HS-5 (cell line): Measurements from ENCODE around the gene CPXM2.

Experiments used
- DNase-seq: peaks from one replicate; pipeline ENCODE4 v3.0.0-alpha.2; 2012; ENCODE audit warnings: low read depth

CPXM2 gene

DNA sequence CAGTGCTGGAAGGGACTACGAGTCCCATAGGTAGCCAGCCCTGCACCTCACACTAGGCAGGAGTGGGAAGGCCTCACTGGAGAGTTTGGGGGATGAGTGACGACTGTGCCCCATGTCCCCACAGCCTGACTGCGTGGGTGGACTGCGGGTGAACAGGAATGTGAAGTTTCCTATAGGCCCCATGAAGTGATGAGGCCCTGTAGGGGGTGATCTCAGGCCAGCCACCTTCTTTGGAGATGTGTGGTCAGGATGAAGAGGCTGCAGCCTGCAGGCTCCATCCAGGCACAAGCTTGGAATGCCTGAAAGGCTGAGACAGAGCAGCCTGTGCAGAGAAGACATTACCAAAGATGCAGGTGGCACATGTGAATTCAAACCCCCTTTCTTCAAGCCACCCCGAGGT lies 94.9 kb downstream of the CPXM2 start:
- DNase-seq: no peak

DNA sequence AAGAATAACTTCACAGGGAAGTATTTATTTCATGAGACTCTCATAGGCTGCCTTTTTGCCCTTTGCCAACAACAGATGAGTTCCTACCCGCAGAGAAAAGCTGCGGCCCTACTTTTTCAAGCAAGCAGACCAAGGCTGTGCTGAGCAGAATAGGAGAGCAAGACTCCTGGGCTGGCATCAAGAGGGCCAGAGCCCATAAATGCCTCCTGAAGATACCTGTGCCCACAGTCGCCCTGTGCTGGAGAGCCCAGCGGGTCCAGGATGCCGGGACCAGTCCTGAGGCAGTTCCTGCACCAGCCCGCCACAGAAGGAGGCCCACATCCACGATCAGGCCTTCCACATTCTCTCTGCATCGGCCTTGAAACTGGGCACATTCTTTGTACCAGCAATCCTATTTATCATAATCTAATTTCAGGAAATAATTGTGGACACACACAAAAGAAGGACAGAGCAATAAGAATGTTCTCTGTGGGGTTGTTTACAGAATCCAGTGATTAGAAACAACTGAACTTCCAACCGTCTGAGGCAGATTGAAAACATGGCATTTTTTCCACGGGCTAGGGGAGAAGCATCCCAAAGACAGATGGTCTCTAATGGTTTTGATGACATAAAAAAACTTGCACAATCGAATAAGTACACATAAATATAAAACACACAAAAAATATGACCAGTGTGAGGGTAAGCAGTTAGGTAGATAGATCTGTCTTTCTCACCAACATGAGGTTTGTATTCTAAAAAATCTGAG lies 95.6 kb downstream of the CPXM2 start:
- no peak for DNase-seq

DNA sequence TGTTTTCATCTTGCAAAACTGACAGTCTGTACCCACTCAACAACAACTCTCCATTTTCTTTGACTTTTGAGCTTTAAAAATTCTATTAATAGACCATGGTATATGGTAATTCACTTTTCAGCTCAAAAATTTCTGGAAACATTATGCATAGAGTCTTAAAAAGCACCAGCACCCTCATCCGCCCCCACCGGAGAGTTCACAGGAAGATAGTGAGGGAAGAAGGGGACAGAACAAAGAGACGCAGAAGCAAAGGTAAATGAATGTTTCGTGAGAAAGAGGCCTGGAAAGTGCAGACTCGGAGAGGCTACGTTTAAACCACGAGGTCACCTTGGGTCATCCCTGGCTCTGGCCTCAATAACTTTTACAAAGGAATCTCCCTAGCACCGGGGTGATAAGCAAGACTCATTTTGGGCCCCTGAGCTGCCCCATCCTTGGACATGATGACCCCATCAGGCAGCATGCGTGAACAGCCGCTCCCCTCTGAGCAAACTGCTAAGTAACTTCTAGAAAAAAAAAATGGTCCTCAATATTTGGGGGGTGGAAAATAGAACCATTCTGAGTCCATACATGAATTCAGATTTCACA lies 96.3 kb downstream of the CPXM2 start:
- DNase-seq: no peak

DNA sequence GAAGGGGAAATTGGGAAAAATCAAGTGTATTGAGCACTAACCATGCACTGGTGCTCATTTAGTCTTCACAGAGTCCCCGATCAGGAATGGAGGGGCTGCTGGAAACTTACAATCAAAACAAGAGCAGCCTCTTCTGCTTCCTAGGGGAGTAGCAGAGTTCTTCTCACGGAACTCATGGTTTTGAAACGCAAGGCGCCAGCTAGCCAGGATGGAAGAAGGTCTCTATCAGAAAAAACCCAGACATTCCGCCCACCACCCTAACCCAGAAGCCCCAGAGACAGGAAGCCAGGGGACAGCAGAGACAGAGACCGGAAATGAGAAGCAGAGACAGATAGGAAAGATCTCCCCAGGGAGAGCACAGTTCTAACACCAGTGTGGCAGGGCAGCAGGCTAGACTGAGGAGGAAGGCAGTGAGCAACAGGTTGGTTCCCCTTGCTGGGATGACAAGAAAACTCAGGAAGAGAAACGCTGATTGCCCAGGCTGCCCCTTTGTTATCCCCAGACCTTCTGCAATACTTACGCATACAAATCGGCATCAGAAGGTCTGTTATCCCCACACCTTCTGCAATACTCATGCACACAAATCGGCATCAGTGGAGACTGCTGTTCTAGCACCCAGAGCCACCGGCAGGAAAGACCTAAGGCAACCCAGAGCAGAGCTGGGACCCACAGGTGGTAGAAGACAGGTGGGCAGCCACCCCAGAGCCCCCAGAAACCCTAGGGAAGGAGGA lies 99.2 kb downstream of the CPXM2 start:
- DNase-seq: no peak

DNA sequence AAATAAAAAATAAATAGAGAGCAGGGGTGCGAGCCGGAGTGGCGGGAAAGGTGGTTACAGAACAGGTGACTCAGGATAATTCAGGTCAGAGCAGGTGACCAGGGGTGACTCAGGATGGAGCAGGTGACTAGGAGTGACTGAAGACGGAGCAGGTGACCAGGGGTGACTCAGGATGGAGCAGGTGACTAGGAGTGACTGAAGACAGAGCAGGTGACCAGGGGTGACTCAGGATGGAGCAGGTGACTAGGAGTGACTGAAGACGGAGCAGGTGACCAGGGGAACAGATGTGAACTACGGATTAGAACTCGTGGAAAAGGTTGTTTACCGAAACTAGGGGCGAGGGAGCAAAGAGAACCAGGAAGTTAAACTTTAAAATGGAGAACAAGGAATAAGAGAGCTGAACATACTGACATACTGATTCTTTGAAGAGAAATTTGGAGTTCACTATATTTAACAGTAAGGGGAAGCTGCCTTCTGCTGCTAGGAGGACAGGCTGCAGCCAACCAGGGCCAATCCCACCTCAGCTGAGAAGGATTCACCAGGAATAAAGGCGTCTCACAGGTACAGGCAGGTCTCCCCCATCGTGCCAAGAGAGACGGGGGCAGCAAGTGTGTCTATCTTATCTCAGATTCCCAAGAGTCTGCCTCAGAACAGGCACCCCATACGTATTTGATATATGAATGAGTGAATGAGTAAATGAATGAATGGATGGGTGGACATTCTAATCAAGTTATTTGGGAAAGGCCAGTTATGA lies 101.3 kb downstream of the CPXM2 start:
- no peak for DNase-seq

DNA sequence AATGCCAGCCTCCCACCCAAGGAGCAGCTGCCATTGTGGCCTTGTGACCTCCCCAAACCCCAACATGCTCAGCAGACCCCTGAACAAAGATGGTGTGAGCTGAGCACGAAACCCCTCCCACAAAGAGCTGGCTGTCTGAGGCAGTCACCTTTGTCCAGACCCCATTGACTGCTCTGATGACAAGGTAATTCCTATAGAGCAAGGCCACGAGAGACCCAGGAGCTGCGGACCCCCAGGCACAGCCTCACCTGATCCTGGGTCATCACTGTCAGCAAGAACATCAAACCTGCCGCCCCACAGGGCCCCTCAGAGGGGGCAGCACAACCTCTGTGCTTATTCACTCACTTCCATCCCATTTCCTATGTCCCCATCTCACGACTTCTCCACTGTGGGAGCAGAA lies 102.6 kb downstream of the CPXM2 start:
- DNase-seq: no peak

DNA sequence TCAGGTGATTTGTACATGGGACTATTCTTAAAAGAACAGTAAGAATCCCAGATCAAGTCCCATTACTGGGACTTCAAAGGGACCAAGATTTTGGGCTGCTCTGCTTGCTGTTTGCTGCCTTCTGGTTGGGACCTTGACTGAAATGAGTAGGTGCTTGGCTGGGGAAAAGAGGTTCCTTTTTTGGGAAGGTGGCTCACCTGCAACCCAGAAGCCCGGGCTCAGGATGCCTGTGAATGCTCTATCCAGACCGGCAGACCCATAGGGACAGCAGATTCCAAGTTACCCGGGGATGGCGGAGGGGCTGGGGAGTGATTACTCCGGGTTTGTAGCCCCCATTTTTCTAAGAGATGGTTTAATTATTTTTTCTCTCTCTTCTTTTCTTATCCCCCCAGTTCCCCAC lies 104.0 kb downstream of the CPXM2 start:
- no peak for DNase-seq

DNA sequence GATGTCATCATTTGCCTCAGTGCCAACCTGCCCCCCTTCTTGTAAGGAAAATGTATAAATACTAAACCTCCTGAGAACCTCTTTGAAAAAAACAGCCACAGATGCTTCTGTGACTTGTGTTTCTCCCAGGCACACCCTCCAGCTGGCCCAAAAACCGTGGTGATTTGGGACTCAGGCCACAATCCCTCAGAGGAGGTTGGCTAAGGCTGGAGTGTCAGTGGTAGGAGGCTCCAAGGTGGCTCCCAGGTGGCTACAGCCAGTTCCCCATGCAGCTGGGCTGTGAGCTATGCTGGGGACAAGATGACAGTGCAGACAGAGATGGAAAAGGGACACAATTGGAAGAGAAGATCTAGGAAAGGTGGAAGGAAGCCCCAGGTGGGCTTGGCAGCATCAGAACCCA lies 104.7 kb downstream of the CPXM2 start:
- DNase-seq: no peak

DNA sequence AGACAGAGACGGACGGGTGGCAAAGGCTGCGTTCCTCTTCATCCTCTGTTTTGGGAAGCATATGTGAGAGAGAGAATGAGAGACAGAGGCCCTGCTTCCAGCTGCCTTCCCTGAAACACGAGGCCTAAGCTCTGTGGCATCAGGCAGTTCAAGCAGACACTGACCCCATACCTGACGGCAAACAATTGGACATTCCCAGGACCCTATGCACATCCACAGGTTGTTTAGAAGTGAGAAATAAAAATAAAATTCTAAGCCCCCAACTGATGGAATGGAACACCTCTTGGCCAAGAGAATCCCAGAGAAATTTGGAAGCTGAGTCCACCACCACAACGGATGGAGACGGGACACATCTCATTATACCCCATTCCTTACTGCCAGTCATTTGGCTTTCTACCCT lies 105.3 kb downstream of the CPXM2 start:
- DNase-seq: no peak

DNA sequence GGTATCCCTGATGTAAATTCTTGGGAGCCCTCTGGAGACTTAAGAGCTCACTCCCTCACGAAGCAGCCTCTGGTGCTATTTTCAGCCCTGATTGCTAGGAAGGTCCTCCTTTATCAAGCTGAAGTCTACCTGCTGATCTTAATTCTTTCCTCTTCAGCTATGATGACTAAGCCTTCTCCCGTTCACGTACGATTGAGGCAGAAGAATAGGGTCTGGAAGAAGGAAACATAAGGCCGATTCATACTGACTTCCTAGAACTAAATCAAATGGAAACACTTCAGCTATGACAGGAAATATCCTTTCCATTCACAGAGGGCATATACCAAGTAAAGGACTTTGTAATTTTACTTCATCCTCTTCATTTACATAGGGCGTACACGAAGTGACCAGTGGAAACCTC lies 107.0 kb downstream of the CPXM2 start:
- no peak for DNase-seq

DNA sequence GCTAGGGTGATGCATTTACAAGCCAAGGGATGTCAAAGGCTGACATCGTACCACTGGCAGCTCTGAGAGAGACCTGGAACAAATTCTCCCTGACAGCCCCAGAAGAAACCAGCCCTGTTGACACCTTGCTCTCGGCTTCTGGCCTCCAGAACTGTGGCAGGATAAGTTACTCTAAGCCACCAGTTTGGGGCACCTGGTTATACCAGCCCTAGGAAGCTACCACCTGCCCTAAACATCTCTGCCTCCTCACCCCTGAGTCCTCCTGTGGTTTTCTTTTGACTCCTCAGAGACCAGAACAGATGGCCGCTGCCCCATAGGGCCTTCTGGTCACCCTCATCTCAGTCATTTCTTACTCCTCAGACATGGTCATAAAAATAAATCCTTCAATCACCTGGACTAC lies 107.4 kb downstream of the CPXM2 start:
- DNase-seq: no peak

DNA sequence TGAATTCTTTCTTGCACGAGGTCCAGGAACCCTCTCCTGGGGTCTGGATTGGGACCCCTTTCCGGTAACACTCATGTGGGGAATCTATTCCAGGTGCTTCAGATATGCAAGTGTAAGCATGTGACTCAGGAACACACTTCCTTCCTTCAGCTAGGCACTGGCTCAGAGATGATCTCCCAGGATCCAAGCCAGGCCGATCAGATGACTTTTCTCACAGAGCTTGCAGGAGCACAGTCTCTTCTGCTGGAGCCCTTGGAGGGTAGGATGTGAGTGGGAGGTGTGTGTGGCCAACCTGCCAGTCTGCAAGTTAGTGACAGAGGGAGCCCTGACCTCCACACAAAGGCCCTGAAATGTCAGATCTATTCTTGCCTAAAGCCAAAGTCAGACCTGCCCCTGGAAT lies 108.3 kb downstream of the CPXM2 start:
- DNase-seq: no peak

DNA sequence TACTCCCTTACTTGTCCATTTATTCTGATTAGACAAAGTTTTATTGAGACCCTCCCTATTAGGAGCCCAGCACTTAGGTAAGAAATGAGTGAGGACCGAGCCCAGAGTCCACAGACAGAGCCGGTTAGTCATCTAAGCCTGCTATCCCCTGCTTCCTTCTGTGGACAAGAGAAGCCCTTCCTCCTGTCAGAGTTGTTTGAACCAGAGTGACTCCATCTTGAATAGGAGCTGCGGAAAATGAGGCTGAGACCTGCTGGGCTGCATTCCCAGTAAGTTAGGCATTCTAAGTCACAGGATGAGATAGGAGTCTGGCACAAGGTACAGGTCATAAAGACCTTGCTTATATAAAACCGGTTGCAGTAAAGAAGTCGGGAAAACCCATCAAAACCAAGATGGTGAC lies 109.1 kb downstream of the CPXM2 start:
- no peak for DNase-seq

DNA sequence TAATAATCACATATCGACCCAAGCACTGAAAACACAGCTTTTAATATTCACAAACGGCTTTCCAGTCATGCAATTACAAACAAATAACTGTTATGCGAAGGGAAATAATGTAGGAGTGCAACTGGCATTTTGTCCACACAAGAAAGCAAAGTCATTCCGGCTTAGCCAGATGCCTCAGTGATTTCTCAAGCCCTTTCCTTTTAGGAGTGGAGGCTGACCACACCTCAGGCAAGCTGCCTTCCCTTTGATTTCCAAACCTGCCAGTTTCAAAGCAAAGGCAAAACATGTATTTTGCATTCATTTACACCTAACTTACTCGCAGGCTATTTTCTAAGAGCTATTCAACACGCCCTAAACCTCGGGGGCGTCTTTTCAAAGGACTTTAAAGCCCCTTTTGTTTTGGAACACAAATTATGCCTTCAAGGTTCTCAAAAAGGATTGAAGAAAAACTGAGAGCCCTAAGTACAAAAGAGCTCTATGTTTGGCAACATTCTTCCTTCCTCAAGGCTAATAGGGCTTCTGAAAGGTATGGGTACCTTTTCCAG lies 109.6 kb downstream of the CPXM2 start:
- DNase-seq: no peak

DNA sequence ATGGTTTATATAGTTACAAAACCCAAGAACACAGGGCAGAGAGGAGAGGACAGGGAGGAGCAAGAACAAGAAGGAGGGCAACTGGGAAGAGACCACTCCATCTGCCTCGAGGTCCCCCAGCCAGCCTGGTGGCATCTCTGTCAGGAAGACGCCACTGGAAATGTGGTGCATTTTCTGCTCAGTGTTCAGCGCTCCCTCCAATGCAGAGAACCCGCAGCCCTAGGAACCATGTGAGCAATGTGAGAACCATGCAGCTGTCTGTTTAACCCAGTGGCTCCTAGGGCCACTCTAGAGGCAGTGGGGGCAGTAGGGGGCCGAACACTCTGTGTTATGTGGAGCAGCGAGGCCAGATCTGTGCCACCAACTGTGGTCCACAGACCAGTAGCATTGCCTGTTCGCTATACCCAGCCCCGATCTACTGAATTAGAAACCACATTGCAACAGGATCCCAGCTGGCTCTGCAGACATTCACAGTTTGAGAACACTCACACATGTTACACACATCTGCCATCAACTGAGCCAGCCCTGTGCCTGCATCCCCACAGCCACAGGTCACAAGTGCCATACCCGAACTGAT lies 110.2 kb downstream of the CPXM2 start:
- no peak for DNase-seq

DNA sequence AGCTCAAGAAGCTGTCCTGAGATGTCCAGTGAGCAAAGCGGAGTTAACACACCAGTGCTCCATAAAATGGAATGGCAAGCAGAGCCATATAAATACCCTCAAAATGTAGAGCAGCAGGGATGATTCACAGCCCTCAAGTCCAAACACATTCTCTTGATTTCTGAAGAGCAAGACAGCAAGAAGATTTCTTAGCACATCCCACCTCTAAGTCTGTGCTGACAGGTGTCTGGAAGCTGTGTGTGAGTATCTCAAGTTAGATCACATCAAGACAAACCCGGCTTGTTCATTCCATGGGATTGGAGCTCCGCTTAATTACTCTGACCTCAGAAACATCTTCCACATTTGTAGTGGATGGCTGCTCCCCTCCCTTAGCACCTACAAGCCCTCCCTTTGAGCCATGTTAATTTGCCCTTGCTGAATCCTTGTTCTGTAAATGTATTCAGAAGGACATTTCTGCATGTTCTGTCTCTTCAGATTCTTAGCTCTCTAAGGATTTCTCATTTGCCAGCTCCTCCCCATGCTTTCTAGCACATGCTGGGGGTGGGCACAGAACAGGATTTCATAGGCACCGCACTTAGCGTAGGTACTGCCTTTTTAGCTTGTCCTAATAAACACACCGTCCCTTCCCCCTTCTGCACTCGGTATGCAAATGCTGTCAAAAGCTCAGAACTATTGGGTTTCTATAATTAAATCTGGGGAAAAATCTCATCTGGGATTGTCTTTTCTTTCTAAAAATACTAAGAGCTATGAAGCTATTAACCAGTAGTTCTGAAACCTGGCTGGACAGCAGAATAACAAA lies 112.7 kb downstream of the CPXM2 start:
- DNase-seq: no peak

DNA sequence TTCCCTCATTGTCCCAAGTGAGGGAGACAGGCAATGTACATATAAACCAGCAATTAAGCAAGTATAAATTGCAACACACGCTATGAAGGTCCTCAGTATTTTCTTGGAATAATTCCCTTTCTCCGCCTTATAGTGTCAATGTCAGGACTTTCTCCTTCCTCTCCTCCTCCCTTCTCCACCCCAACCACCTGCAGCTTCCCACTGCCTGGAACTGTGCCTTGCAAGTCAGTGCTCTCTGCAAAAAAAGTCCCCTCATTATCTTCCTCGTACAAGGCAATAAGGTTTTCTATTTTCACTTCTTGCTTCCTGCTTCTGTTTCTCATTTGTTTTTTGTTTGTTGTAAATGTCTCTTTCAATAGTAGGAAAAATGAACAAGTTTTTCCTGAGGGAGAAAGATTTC lies 113.7 kb downstream of the CPXM2 start:
- DNase-seq: no peak

DNA sequence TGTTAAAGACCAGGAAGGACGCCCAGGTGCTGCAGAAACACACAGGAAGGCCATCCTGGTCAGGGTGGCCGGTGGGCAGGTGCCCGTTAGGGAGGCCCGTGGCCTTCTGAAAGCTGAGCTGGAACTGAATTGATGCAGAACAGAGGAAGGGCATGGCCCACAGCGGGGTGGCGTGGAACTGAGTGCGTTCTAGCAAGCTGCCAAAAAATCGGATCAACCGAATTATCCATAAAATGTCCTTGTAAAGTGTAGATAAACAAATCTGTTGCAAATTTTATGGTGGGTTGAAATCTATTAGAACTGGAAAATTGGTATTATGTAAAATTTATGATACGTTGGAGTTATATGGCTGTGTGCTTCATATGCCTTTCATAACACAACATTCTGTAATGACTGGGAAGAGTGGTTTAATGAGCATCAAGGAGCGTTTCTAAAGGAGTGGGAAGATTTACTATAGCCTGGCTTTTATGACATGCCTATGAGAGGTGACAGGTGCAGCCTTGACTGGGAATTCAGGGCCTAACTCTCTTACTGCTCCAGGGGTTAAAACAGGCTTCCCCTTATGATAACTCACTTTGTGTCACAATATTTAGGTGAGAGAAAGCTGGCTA lies 117.4 kb downstream of the CPXM2 start:
- no peak for DNase-seq

DNA sequence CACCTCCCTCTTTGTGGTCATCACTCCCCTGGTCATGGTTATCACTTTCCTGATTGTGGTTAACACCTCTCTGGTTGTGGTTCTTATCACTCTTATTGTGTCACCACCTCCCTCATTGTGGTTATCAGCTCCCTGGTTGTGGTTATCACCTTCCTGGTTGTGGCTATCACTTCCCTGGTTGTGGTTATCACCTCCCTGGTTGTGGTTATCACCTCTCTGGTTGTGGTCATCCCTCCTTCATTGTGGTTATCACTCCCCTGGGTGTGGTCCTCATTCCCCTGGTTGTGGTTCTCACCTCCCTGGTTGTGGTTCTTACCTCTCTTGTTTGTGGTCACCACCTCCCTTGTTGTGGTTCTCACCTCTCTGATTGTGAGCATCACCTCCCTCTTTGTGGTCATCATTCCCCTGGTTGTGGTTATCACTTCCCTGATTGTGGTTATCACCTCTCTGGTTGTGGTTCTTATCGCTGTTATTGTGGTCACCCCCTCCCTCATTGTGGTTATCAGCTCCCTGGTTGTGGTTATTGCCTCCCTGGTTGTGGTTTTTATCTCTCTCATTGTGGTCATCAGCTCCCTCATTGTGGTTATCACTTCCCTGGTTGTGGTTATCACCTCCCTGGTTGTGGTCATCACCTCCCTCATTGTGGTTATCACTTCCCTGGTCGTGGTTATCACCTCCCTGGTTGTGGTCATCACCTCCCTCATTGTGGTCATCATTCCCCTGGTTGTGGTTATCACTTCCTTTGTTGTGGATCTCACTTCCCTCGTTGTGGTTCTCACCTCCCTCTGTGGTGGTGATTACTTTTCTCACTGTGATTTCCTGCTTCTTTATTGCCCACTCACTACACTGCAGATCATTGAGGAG lies 118.7 kb downstream of the CPXM2 start:
- DNase-seq: no peak
